Measurements from ENCODE around the gene SRD5A1.

SRD5A1 gene

DNA sequence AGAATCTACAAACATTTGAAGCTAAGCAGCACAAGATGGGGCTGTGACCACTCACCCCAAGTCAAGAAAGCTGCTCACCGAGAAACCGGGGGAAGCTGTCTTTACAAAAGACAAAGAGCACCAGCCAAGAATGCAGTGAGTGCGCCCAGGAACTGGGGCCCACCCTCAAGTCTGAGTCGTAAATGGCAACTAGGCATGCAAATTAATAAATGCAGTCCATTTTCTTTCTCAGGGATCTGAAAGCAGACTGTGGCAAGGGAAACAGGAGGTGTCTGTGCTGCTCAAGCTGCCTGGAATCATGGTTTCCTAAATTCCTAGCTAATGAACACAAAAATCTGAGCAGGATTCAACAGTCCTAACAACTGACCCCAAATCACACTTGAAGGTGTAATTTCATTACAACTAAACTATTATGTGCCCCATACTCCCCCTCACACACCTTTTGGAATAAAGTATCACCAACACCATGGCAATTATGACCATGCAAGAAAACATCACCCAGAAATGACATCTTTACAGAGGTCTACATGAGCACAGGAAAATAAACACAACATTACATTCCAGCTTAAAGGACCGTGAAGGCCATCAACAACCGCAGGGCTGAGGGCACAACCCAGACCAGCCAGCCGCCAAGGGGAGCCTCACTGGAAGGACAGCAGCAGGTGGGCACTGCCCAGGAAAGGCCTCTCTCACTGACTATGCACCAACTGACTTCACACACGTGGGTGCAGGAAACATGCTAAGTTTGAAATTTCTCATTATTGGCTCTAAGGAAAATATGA lies 18.0 kb upstream of the SRD5A1 start:
- no peak for TF ChIP-seq POU2F2 (IDR thresholded peaks at IDR 0.05; ENCODE audit: low read depth, low read length)
- TF ChIP-seq TAF1 (IDR thresholded peaks at IDR 0.05; ENCODE audit: low read depth, low read length), result no peak
- TF ChIP-seq SPI1 (IDR thresholded peaks at IDR 0.05; ENCODE audit: low read depth, low read length), result no peak
- no peak for TF ChIP-seq POLR2A (IDR thresholded peaks at IDR 0.05; ENCODE audit: low read depth, low read length)
- no peak for TF ChIP-seq POLR2AphosphoS5 (IDR thresholded peaks at IDR 0.05; ENCODE audit: low read depth, low read length)
- TF ChIP-seq PAX5 (IDR thresholded peaks at IDR 0.05; ENCODE audit: insufficient read depth, low read length, severe bottlenecking), result no peak
- FAIRE-seq (no peak), DNase-seq (ENCODE audit: insufficient read length, low spot score) (no peak)

DNA sequence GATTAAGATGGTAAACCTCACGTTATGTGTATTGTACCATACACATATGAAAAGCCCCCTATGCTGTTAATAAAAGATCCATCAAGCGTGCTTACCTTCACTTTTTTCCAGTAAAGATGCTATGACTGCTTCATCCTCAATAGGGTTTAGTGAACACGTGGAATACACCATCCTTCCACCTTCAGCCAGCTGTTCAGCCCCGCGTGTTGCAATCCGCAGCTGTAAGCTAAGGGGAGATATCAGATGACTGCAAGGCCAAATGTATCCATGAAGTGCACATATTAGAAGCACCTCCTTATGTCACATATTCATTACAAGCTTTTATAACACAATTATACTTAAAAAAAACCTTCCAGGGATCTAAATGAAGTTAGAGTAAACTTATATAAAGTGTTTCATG lies 16.6 kb upstream of the SRD5A1 start:
- DNase-seq (ENCODE audit: insufficient read length, low spot score), result no peak
- no peak for TF ChIP-seq POLR2AphosphoS5 (IDR thresholded peaks at IDR 0.05; ENCODE audit: low read depth, low read length)
- no peak for TF ChIP-seq SPI1 (IDR thresholded peaks at IDR 0.05; ENCODE audit: low read depth, low read length)
- no peak for TF ChIP-seq TAF1 (IDR thresholded peaks at IDR 0.05; ENCODE audit: low read depth, low read length)
- no peak for TF ChIP-seq PAX5 (IDR thresholded peaks at IDR 0.05; ENCODE audit: insufficient read depth, low read length, severe bottlenecking)
- no peak for TF ChIP-seq POLR2A (IDR thresholded peaks at IDR 0.05; ENCODE audit: low read depth, low read length)
- no peak for TF ChIP-seq POU2F2 (IDR thresholded peaks at IDR 0.05; ENCODE audit: low read depth, low read length)
- no peak for FAIRE-seq

GRCh38 chr5:6623228-6623627 lies 10.0 kb upstream of the SRD5A1 start:
- no peak for TF ChIP-seq POLR2AphosphoS5 (IDR thresholded peaks at IDR 0.05; ENCODE audit: low read depth, low read length)
- no peak for TF ChIP-seq SPI1 (IDR thresholded peaks at IDR 0.05; ENCODE audit: low read depth, low read length)
- TF ChIP-seq POLR2A (IDR thresholded peaks at IDR 0.05; ENCODE audit: low read depth, low read length), result no peak
- TF ChIP-seq POU2F2 (IDR thresholded peaks at IDR 0.05; ENCODE audit: low read depth, low read length), result no peak
- TF ChIP-seq TAF1 (IDR thresholded peaks at IDR 0.05; ENCODE audit: low read depth, low read length), result no peak
- TF ChIP-seq PAX5 (IDR thresholded peaks at IDR 0.05; ENCODE audit: insufficient read depth, low read length, severe bottlenecking), result no peak
- DNase-seq (ENCODE audit: insufficient read length, low spot score) (no peak), FAIRE-seq (no peak)

- TF ChIP-seq POU2F2 (IDR thresholded peaks at IDR 0.05; ENCODE audit: low read depth, low read length) (no peak), POLR2AphosphoS5 (IDR thresholded peaks at IDR 0.05; ENCODE audit: low read depth, low read length) (peak; percentile 44; the same call in 1 of the 2 replicates), POLR2A (IDR thresholded peaks at IDR 0.05; ENCODE audit: low read depth, low read length) (no peak), PAX5 (IDR thresholded peaks at IDR 0.05; ENCODE audit: insufficient read depth, low read length, severe bottlenecking) (no peak)
- DNase-seq (ENCODE audit: insufficient read length, low spot score) (no peak), FAIRE-seq (no peak)
Observed at GRCh38 chr5:6623941-6624340, 9.3 kb upstream of the SRD5A1 start.

GRCh38 chr5:6626508-6626907 lies 6.7 kb upstream of the SRD5A1 start:
- no peak for DNase-seq (ENCODE audit: insufficient read length, low spot score)
- TF ChIP-seq POLR2AphosphoS5 (IDR thresholded peaks at IDR 0.05; ENCODE audit: low read depth, low read length) (no peak), POU2F2 (IDR thresholded peaks at IDR 0.05; ENCODE audit: low read depth, low read length) (no peak), POLR2A (IDR thresholded peaks at IDR 0.05; ENCODE audit: low read depth, low read length) (no peak), SPI1 (IDR thresholded peaks at IDR 0.05; ENCODE audit: low read depth, low read length) (no peak), TAF1 (IDR thresholded peaks at IDR 0.05; ENCODE audit: low read depth, low read length) (no peak), PAX5 (IDR thresholded peaks at IDR 0.05; ENCODE audit: insufficient read depth, low read length, severe bottlenecking) (no peak)
- no peak for FAIRE-seq

- DNase-seq (ENCODE audit: insufficient read length, low spot score) (no peak), FAIRE-seq (no peak)
- TF ChIP-seq POLR2A (IDR thresholded peaks at IDR 0.05; ENCODE audit: low read depth, low read length) (no peak), TAF1 (IDR thresholded peaks at IDR 0.05; ENCODE audit: low read depth, low read length) (no peak), SPI1 (IDR thresholded peaks at IDR 0.05; ENCODE audit: low read depth, low read length) (no peak), PAX5 (IDR thresholded peaks at IDR 0.05; ENCODE audit: insufficient read depth, low read length, severe bottlenecking) (no peak), POU2F2 (IDR thresholded peaks at IDR 0.05; ENCODE audit: low read depth, low read length) (no peak), POLR2AphosphoS5 (IDR thresholded peaks at IDR 0.05; ENCODE audit: low read depth, low read length) (no peak)
Observed at GRCh38 chr5:6631441-6631840, 1.8 kb upstream of the SRD5A1 start.

- no peak for FAIRE-seq
- TF ChIP-seq POLR2AphosphoS5 (IDR thresholded peaks at IDR 0.05; ENCODE audit: low read depth, low read length) (no peak), SPI1 (IDR thresholded peaks at IDR 0.05; ENCODE audit: low read depth, low read length) (no peak), PAX5 (IDR thresholded peaks at IDR 0.05; ENCODE audit: insufficient read depth, low read length, severe bottlenecking) (no peak), TAF1 (IDR thresholded peaks at IDR 0.05; ENCODE audit: low read depth, low read length) (no peak), POU2F2 (IDR thresholded peaks at IDR 0.05; ENCODE audit: low read depth, low read length) (no peak), POLR2A (IDR thresholded peaks at IDR 0.05; ENCODE audit: low read depth, low read length) (no peak)
- no peak for DNase-seq (ENCODE audit: insufficient read length, low spot score)
Observed at GRCh38 chr5:6632324-6632887, 834 bp upstream of the SRD5A1 start.

DNA sequence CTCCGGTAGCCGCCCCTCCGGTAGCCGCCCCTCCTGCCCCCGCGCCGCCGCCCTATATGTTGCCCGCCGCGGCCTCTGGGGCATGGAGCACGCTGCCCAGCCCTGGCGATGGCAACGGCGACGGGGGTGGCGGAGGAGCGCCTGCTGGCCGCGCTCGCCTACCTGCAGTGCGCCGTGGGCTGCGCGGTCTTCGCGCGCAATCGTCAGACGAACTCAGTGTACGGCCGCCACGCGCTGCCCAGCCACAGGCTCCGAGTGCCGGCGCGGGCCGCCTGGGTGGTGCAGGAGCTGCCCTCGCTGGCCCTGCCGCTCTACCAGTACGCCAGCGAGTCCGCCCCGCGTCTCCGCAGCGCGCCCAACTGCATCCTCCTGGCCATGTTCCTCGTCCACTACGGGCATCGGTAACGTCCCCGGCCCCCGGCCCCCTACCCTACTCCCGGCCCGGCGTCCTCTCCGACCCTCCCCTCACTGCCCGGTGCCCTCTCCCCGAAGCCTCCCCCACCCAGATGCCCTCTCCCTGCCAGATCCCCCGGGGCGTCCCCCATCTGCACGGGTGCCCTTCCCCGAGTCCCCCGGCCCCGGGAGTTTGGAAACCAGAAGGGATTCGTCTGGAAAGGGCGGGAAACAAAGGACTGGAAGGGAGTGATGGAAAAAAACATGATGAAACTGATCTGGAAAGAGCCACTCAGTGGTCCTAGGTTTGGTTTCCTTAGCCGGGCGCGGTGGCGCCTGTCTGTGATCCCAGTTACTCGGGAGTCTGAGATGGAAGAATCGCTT lies 417 bp downstream of the SRD5A1 start:
- no peak for TF ChIP-seq PAX5 (IDR thresholded peaks at IDR 0.05; ENCODE audit: insufficient read depth, low read length, severe bottlenecking)
- TF ChIP-seq SPI1 (IDR thresholded peaks at IDR 0.05; ENCODE audit: low read depth, low read length), result no peak
- no peak for TF ChIP-seq POU2F2 (IDR thresholded peaks at IDR 0.05; ENCODE audit: low read depth, low read length)
- no peak for TF ChIP-seq POLR2A (IDR thresholded peaks at IDR 0.05; ENCODE audit: low read depth, low read length)
- no peak for TF ChIP-seq TAF1 (IDR thresholded peaks at IDR 0.05; ENCODE audit: low read depth, low read length)
- TF ChIP-seq POLR2AphosphoS5 (IDR thresholded peaks at IDR 0.05; ENCODE audit: low read depth, low read length), result no peak
- FAIRE-seq, result no peak
- no peak for DNase-seq (ENCODE audit: insufficient read length, low spot score)

DNA sequence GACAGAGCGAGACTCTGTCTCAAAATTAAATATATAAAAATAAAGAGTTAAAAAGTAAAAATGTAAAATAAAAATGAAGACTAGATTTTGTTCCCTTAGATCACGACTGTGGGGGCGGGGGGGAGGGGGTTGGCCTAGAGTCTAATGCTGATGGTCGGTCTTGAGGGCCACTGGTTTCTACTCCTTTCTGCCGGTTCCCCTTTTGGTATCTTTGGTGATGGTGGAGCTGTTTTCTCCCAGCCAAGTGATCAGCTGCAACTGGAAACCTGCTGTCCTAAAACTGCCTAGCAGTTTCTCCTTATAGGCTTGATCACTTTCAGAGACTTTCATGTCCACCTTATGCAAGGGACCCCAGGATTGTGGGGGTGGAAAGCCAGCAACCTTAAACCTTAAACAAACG lies 1.1 kb downstream of the SRD5A1 start:
- TF ChIP-seq SPI1 (IDR thresholded peaks at IDR 0.05; ENCODE audit: low read depth, low read length) (peak; percentile 84), TAF1 (IDR thresholded peaks at IDR 0.05; ENCODE audit: low read depth, low read length) (no peak), POU2F2 (IDR thresholded peaks at IDR 0.05; ENCODE audit: low read depth, low read length) (no peak)
- DNase-seq (ENCODE audit: insufficient read length, low spot score) (peak; percentile 25), FAIRE-seq (no peak)

All from GM12891 (cell line).